Measurements from ENCODE around the gene SRPK3. TPM values are rescaled to one million over a fixed set of nuclear protein-coding genes. Genes with fewer than 3 reads are reported as not detected.

The SRPK3 gene
- total and polyA plus RNA-seq, 2 donors (not counting 1 experiment from before 2014, with no cell fraction given), result not detected

DNA sequence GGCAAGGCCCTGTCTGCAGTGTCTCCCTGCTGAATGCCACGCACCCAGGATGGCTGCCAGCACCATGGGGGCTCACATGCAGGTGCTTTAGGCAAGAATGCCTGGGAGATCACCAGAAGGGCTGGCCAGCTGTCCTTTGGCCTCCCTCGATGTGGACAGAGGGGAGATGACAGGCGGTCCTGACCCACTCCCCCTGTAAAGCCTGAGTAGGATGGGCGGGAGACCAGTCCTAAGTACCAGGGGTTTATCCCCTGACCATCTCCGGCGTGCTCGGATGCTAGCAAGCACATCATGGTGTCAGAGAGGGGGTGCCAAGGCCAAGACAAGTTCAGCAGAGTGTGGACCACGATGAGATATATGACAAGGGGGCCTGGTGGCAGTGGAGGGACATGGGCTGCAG, 44.2 kb downstream of the SRPK3 start:
- H4K20me1 ChIP-seq (ENCODE audit: control insufficient read depth, insufficient read depth, low read length, poor library complexity, severe bottlenecking), result no peaks in the 10 kb centered on the region
- TF ChIP-seq CTCF (IDR thresholded peaks at IDR 0.05), result no peak
- TF ChIP-seq EZH2 (IDR thresholded peaks at IDR 0.05; ENCODE audit: borderline replicate concordance, insufficient read depth, low read depth, low read length, poor library complexity, severe bottlenecking), result no peak
- no peak overlapping the region for H2AFZ ChIP-seq (ENCODE audit: insufficient read depth, low read depth, low read length, poor library complexity, severe bottlenecking)
- ChIA-PET POLR2A (no interaction called here), CTCF (no interaction called here)
- H3K9me3 ChIP-seq (ENCODE audit: control extremely low read depth in 1 of 3, control insufficient read depth in 2 of 3, insufficient read depth in 1 of 3, low read length in 2 of 3), result peaks cover 0 to 6% (median 0%) of the 10 kb centered on the region in 3 donors
- H3K27ac ChIP-seq (ENCODE audit: low read length in 2 of 2), result no peak overlapping the region
- H3K4me2 ChIP-seq (replicated peaks; ENCODE audit: low read depth, low read length, poor library complexity, severe bottlenecking), result no peak overlapping the region
- peaks cover 0 to 39% (median 10%) of the 10 kb centered on the region in 4 experiments for H3K27me3 ChIP-seq (replicated peaks in 1 of 4; ENCODE audit: control extremely low read depth in 1 of 4, control insufficient read depth in 3 of 4, insufficient read depth in 4 of 4, low read length in 3 of 4)
- intact Hi-C loops (cut with micrococcal nuclease), result no loop called here
- H3K4me3 ChIP-seq (ENCODE audit: control extremely low read depth in 1 of 5, extremely low read depth in 1 of 5, insufficient read depth in 1 of 5, low read depth in 2 of 5, low read length in 4 of 5), result no peak overlapping the region
- Mint-ChIP-seq H3K4me1 (peaks cover 8% of the 10 kb centered on the region), H3K9me3 (ENCODE audit: insufficient read depth) (no peaks in the 10 kb centered on the region), H3K27ac (no peak overlapping the region), H3K27me3 (peaks cover 33% of the 10 kb centered on the region), H3K4me3 (no peak overlapping the region)
- ATAC-seq (ENCODE audit: low read depth), result no peak
- H3K79me2 ChIP-seq (ENCODE audit: control insufficient read depth, insufficient read depth, low read length), result no peaks in the 10 kb centered on the region
- no peak overlapping the region for H3K9ac ChIP-seq (ENCODE audit: low read length)
- H3K4me1 ChIP-seq (ENCODE audit: control insufficient read depth in 2 of 2, insufficient read depth in 2 of 2, low read length in 2 of 2), result peaks cover 7 to 16% of the 10 kb centered on the region in 2 donors
- 40% methylated on average over 2 of the region's 8 CpGs for whole genome bisulfite sequencing (ENCODE audit: insufficient coverage)
- DNase-seq, result no peak
- no peaks in the 10 kb centered on the region for H3K36me3 ChIP-seq (replicated peaks in 1 of 2; ENCODE audit: control extremely low read depth in 1 of 2, control insufficient read depth in 1 of 2, extremely low read depth in 1 of 2, insufficient read depth in 2 of 2, low read length in 1 of 2)

DNA sequence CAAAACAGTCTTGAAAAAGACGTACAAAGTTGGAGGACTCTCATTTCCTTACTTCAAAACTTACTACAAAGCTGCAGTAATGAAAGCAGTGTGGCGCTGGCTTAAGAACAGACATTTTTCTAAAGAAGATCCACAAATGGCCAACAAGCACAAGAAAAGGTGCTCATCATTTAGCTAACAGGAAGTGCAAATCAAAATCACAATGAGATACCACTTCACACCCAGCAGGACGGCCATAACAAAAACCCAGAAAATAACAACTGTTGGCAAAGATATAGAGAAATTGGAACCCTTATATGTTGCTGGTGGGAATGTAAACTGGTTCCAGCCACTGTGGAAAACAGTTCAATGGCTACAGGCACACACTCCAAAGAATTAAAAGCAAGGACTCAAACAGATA, 46.2 kb downstream of the SRPK3 start:
- no peak for ATAC-seq (ENCODE audit: low read depth)
- no peak overlapping the region for H3K27ac ChIP-seq (ENCODE audit: low read length in 2 of 2)
- H3K9ac ChIP-seq (ENCODE audit: low read length), result no peak overlapping the region
- no peak overlapping the region for H3K4me3 Mint-ChIP-seq
- CTCF ChIA-PET, result no interaction called here
- H3K9me3 Mint-ChIP-seq (ENCODE audit: insufficient read depth), result no peaks in the 10 kb centered on the region
- peaks cover 8% of the 10 kb centered on the region for H3K4me1 Mint-ChIP-seq
- H3K9me3 ChIP-seq (ENCODE audit: control extremely low read depth in 1 of 3, control insufficient read depth in 2 of 3, insufficient read depth in 1 of 3, low read length in 2 of 3), result peaks cover 0 to 9% (median 0%) of the 10 kb centered on the region in 3 donors
- no peak overlapping the region for H3K4me2 ChIP-seq (replicated peaks; ENCODE audit: low read depth, low read length, poor library complexity, severe bottlenecking)
- peaks cover 0 to 41% (median 11%) of the 10 kb centered on the region in 4 experiments for H3K27me3 ChIP-seq (replicated peaks in 1 of 4; ENCODE audit: control extremely low read depth in 1 of 4, control insufficient read depth in 3 of 4, insufficient read depth in 4 of 4, low read length in 3 of 4)
- H4K20me1 ChIP-seq (ENCODE audit: control insufficient read depth, insufficient read depth, low read length, poor library complexity, severe bottlenecking), result no peaks in the 10 kb centered on the region
- 40% methylated on average over 1 of the region's 3 CpGs for WGBS (ENCODE audit: insufficient coverage)
- H3K4me1 ChIP-seq (ENCODE audit: control insufficient read depth in 2 of 2, insufficient read depth in 2 of 2, low read length in 2 of 2), result peaks cover 7 to 16% of the 10 kb centered on the region in 2 donors
- TF ChIP-seq CTCF (IDR thresholded peaks at IDR 0.05), result no peak
- TF ChIP-seq EZH2 (IDR thresholded peaks at IDR 0.05; ENCODE audit: borderline replicate concordance, insufficient read depth, low read depth, low read length, poor library complexity, severe bottlenecking), result no peak
- H3K27me3 Mint-ChIP-seq, result peaks cover 39% of the 10 kb centered on the region
- intact Hi-C loops (cut with micrococcal nuclease), result no loop called here
- H3K36me3 ChIP-seq (replicated peaks in 1 of 2; ENCODE audit: control extremely low read depth in 1 of 2, control insufficient read depth in 1 of 2, extremely low read depth in 1 of 2, insufficient read depth in 2 of 2, low read length in 1 of 2), result no peaks in the 10 kb centered on the region
- no peak overlapping the region for H3K27ac Mint-ChIP-seq
- no peak overlapping the region for H2AFZ ChIP-seq (ENCODE audit: insufficient read depth, low read depth, low read length, poor library complexity, severe bottlenecking)
- POLR2A ChIA-PET, result no interaction called here
- H3K4me3 ChIP-seq (ENCODE audit: control extremely low read depth in 1 of 5, extremely low read depth in 1 of 5, insufficient read depth in 1 of 5, low read depth in 2 of 5, low read length in 4 of 5), result no peak overlapping the region
- no peaks in the 10 kb centered on the region for H3K79me2 ChIP-seq (ENCODE audit: control insufficient read depth, insufficient read depth, low read length)
- no peak for DNase-seq

Measured in B cell (primary cell).